OCI-LY3 (cell line): ENCODE measurements around the gene ASRGL1.

Experiments
- EZH2phosphoT487 ChIP-seq: fragments of 200-600 bp; shearing (Covaris generic); IDR thresholded peaks from 2 replicates; pipeline ENCODE4 v1.6.1; 2018; ENCODE audit warnings: antibody characterized with exemption, mixed run types, low read depth
- TF ChIP-seq, protein P1 (sequence below): fragments of 200-600, 300-600 bp; sonication (generic); IDR thresholded peaks from 2 replicates; pipeline ENCODE4 v1.5.1; 2014; ENCODE audit warnings: antibody characterized with exemption, low read length, low read depth

GRCh38 chr11:62393061-62393611 is 55.9 kb downstream of the ASRGL1 start:
- TF ChIP-seq, protein P1, sequence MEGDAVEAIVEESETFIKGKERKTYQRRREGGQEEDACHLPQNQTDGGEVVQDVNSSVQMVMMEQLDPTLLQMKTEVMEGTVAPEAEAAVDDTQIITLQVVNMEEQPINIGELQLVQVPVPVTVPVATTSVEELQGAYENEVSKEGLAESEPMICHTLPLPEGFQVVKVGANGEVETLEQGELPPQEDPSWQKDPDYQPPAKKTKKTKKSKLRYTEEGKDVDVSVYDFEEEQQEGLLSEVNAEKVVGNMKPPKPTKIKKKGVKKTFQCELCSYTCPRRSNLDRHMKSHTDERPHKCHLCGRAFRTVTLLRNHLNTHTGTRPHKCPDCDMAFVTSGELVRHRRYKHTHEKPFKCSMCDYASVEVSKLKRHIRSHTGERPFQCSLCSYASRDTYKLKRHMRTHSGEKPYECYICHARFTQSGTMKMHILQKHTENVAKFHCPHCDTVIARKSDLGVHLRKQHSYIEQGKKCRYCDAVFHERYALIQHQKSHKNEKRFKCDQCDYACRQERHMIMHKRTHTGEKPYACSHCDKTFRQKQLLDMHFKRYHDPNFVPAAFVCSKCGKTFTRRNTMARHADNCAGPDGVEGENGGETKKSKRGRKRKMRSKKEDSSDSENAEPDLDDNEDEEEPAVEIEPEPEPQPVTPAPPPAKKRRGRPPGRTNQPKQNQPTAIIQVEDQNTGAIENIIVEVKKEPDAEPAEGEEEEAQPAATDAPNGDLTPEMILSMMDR = peak; percentile 70
- no peak for TF ChIP-seq EZH2phosphoT487
